ENCODE results near the gene SLC66A1.

Gene SLC66A1

GRCh38 chr1:19360843-19361610 lies 48.9 kb downstream of the SLC66A1 start:
- DNase-seq (ENCODE audit: low read depth in 2 of 2) = no peak

GRCh38 chr1:19361611-19362147 lies 49.6 kb downstream of the SLC66A1 start:
- DNase-seq (ENCODE audit: low read depth in 2 of 2) = no peak

DNA sequence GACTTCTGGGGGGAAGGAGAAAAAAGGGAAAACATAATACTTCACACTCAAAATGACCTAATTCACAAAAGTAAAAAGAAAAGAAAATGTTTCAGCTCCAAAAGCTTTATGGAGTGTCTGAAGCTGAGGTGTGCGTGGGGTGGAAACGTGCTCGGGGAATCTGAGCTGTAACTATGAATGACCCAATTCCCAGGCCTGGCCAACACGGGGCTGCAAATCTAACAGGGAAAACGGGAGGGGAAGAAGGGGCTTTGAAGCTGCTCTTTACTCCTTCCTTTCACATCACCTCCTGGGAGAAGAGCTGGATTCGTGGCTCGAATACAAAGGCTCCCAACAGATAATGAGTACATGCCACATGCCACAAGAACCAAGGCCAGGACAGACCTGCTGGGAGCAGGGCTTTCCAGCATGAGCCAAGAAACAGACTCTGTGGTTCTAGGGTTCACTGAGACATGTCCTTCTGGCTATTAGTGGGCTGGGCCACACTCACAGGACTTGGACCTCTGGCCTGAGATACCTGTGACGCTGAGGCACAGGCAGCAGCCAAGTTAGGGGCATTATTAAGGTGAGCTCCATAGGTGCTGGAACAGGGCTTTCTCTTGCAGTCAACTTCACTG lies 51.5 kb downstream of the SLC66A1 start:
- no peak for DNase-seq (ENCODE audit: low read depth in 2 of 2)

DNA sequence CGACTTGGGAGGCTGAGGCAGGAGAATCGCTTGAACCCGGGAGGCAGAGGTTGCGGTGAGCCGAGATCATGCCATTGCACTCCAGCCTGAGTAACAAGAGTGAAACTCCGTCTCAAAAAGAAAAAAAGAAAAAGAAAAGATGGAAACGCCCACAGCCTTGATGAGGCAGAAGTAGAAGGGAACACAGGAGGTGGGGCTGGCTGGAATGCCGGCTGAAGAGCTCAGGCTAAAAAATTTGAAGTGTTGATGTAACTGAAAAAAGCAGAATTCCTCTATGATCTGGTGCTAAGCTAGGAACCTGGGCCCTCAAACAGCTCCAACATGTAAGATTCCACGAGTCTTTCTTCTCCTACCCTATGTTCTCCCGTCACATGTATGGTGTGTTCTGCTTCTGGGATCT lies 53.6 kb downstream of the SLC66A1 start:
- no peak for DNase-seq (ENCODE audit: low read depth in 2 of 2)

DNA sequence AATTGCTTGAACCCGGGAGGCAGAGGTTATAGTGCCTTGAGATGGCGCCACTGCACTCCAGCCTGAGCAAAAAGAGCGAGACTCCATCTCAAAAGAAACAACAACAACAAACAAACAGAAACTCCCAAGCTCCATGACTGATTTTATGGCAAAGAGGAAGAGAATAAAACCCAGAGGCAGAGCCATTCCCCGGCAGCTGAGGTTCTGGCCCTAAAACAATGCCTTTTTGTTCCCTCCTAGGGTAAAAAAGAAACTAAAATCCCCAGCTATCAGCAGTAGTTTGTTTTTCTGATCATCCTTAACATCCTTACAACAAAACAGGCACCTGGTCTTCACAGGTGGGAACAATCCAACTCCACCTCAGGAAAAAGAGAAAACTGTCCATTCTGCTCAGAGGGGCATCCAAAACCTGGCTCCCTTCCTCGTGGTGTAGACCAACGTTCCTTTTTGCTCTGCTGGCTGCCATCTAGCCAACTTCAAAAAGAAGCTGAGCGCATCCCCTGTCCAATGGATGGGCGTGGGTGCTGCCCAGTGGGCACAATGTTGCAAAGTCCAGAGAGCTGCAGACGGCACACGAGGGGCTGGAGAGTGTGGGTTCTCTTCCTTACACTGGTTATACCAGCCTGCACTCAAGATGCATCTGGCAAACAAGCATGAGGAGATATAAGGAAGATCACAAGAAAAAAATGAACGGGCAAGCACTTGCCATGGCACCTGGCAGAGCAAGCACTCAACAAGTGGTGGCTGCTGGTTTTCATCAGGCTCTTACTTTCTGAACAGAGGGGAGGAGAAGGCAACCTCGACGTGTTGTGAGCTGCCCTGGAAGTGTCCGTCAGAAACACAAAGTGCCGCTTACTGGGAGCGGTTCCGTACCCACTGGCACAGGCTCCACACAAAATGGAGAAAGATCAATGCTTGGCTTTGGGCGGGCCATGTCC lies 54.7 kb downstream of the SLC66A1 start:
- no peak for DNase-seq (ENCODE audit: low read depth in 2 of 2)

GRCh38 chr1:19367584-19368041 lies 55.5 kb downstream of the SLC66A1 start:
- DNase-seq (ENCODE audit: low read depth in 2 of 2) = no peak

GRCh38 chr1:19368050-19368449 lies 55.9 kb downstream of the SLC66A1 start:
- no peak for DNase-seq (ENCODE audit: low read depth in 2 of 2)

GRCh38 chr1:19368964-19369363 lies 56.8 kb downstream of the SLC66A1 start:
- no peak for DNase-seq (ENCODE audit: low read depth in 2 of 2)

DNA sequence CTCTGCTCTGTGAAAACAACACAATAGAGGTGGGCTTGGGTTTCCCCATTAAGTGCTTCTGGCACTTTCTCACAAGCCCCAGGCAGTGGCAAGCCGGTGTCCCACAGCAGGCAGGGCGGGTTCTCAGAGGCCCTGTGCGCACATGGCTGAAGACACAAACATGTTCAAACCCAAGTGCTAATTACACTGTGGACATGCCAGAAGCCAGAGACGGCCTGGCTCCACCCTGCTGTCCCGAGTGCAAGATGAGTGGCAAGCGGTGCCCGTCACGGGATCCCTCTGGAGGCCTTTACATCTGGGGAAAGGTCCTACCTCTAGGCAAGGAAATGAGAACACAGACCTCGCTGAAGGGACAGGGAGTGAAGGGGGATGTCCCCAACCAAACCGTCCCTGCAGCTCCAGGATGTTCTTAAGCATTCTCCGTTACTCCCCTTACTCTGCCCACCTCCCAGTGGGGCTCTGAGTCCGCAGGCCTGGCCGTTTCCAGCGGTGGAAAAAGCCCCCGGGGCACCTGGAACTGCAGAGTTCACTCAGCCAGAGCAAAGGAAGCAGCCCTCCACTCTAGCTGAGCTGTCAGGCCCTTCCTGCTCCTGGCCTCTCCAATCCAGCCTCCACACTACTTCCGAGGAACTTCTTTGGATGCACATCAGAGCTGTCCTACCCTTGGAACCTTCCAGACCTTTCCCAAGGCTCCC lies 57.4 kb downstream of the SLC66A1 start:
- no peak for DNase-seq (ENCODE audit: low read depth in 2 of 2)

DNA sequence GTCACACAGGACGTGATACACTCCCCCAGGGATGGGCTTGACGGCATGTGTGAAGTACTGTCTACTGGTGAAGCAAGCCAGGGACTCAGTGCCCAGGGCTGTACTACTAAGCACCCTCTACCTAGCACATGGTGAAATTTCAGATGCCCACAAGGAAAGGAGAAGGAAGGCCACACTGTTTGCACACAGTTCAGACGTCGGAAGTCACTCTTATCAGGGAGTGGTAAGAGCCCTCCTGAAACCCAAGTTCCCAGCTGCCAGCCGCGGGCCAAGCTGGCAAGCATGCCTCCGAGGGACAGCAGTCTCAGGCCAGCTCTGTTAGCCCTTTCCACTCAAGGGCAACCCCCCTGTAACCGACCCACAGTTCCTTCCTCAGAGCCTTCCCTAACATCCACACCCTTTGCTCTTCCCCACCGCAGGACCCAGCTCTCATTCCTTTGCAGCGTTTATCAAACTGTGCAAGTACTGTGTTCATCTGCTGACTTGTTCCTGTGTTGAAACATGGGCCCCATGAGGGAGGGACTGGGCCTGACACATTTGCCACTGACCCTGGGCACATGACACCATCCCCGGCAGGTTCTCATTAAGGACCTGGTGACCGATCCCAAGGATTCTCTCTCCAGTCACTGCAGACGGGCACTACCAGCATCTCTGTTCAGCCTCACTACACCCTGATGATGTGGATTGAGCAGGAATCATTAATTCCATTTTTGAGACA lies 58.5 kb downstream of the SLC66A1 start:
- no peak for DNase-seq (ENCODE audit: low read depth in 2 of 2)

- no peak for DNase-seq (ENCODE audit: low read depth in 2 of 2)
Observed at GRCh38 chr1:19371226-19372135, 59.4 kb downstream of the SLC66A1 start.

GRCh38 chr1:19372136-19372514 lies 60.0 kb downstream of the SLC66A1 start:
- DNase-seq (ENCODE audit: low read depth in 2 of 2) = no peak

DNA sequence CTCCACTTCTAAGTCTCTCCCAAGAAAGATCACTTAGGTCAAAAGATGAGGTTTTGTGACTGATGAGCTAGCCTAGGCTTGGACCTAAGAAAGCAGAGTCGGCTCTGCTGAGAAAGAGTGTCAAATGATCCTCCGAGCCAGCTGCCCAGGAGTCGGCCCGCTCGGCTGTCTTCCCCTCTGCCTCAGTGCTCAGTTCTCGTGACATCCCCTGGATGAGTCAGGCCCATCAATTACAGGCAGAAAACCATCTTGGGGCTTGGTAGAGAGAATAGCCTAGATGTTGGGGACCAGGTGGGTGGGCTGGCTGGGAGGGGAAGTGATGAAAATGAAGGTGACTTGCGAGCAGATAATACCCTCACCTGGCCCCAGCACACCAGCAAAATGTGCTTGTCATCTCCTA lies 60.5 kb downstream of the SLC66A1 start:
- no peak for DNase-seq (ENCODE audit: low read depth in 2 of 2)

- DNase-seq (ENCODE audit: low read depth in 2 of 2) = no peak
Observed at GRCh38 chr1:19373211-19374082, 61.3 kb downstream of the SLC66A1 start.

GRCh38 chr1:19374083-19374801 lies 62.1 kb downstream of the SLC66A1 start:
- DNase-seq (ENCODE audit: low read depth in 2 of 2) = no peak

DNA sequence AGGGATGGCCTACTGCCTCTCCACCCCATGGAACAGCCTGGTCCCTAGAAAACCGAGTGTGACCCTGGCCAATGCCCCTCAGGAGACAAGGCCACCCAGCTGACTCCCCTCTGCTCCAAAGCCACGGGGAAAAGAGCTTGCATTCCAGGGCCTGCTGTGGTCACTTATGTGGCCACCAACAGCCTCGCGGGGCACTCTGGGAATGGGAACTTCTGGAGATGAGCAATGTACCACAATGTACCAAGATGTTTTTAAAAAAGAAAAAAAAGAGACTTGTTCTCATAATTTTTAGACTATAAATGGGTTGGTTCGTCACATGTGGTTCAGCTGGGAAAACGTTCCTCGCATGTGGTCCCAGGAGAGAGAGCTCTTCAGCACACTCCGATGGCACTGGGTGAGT lies 62.8 kb downstream of the SLC66A1 start:
- no peak for DNase-seq (ENCODE audit: low read depth in 2 of 2)

DNA sequence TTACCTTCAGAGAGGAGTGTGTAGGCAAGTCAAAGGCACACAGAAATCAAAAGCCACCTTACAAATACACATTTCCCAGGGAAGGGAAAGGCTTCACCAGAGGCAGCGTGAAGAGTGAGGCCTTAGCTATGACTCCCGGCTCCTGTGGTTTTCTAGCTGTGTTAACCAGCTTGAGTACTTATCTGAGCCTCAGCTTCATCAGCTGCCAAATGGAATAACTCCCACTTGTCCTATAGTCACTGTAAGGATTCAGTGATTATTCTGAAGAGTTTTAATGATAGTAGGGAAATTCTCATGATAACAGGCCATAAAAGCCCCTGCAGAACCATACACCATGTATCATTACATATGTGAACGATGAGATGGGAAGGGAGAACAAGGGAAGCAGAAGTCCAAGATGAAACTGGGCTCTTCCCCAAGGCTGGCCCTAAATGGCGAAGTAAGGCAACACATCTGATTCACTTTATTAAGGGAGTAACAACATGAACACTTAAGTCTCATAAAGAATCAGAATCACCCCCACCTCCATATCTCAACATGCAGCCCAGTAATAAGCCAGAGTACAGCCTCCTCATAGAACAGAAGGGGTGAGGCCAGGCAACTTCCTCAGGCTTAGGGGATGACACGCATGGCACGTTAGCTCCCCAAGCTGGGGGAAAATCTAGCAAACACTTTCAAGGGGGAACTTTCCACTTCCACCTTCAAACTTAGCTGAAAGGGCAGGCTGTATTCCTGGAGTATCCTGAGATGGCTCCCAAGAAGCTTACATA lies 63.7 kb downstream of the SLC66A1 start:
- no peak for DNase-seq (ENCODE audit: low read depth in 2 of 2)

Data from activated CD4-positive, alpha-beta T cell treated with anti-CD3 and anti-CD28 coated beads for 24 hours (primary cell).